Astrocyte (in vitro differentiated cells and primary cell): ENCODE results near the gene CALY. TPM values are rescaled to one million over a fixed set of nuclear protein-coding genes. Genes with fewer than 3 reads are reported as not detected.

ENCODE experiments used
- DNase-seq: peaks from one replicate; pipeline ENCODE4 v3.0.0-alpha.2; 2010; ENCODE audit warnings: low read depth
- FAIRE-seq: peaks from 2 replicates; lab custom pipeline; 2011; peaks lifted over from hg19 to GRCh38; lab: Jason Lieb, UNC
- H2AFZ ChIP-seq: 2 replicates; pipeline ENCODE4 v1.6.0; 2012; ENCODE audit warnings: low read depth, low read length, inconsistent platforms
- H3K27ac ChIP-seq: 2 replicates; pipeline ENCODE4 v1.5.1; 2011; ENCODE audit warnings: low read depth, low read length, inconsistent platforms
- H3K27me3 ChIP-seq: 2 replicates; pipeline ENCODE4 v1.6.0; 2011; ENCODE audit warnings: low read length, inconsistent platforms; ENCODE audit not compliant: insufficient read depth
- H3K36me3 ChIP-seq: 2 replicates; pipeline ENCODE4 v1.5.1; 2011; ENCODE audit warnings: low read length, inconsistent platforms; ENCODE audit not compliant: insufficient read depth
- H3K4me1 ChIP-seq: 2 replicates; pipeline ENCODE4 v1.5.1; 2011; ENCODE audit warnings: low read length, inconsistent platforms; ENCODE audit not compliant: insufficient read depth
- H3K4me2 ChIP-seq: 2 replicates; pipeline ENCODE4 v1.6.0; 2012; ENCODE audit warnings: low read length, inconsistent platforms
- H3K4me3 ChIP-seq: 2 replicates; pipeline ENCODE4 v1.5.1; 2011; ENCODE audit warnings: low read depth, mild to moderate bottlenecking, low read length, inconsistent platforms; ENCODE audit not compliant: insufficient read depth
- H3K79me2 ChIP-seq: 2 replicates; pipeline ENCODE4 v1.6.0; 2012; ENCODE audit warnings: mild to moderate bottlenecking, low read length, inconsistent platforms; ENCODE audit not compliant: insufficient read depth
- H3K9ac ChIP-seq: 2 replicates; pipeline ENCODE4 v1.6.0; 2012; ENCODE audit warnings: mild to moderate bottlenecking, low read length, inconsistent platforms
- H3K9me3 ChIP-seq: 2 replicates; pipeline ENCODE4 v1.5.1; 2012; ENCODE audit warnings: low read depth, mild to moderate bottlenecking, low read length, inconsistent platforms; ENCODE audit not compliant: insufficient read depth
- H4K20me1 ChIP-seq: 2 replicates; pipeline ENCODE4 v1.6.0; 2012; ENCODE audit warnings: low read length, inconsistent platforms; ENCODE audit not compliant: insufficient read depth
- H3K27ac Mint-ChIP-seq: one replicate; pipeline ENCODE4 v1.8.0; 2021; ENCODE audit warnings: mild to moderate bottlenecking, mixed read lengths; ENCODE audit not compliant: unreplicated experiment
- H3K27me3 Mint-ChIP-seq: one replicate; pipeline ENCODE4 v1.8.0; 2021; ENCODE audit warnings: low read depth, mixed read lengths; ENCODE audit not compliant: unreplicated experiment
- H3K36me3 Mint-ChIP-seq: one replicate; pipeline ENCODE4 v1.8.0; 2021; ENCODE audit warnings: low read depth, mixed read lengths; ENCODE audit not compliant: unreplicated experiment
- H3K4me1 Mint-ChIP-seq: one replicate; pipeline ENCODE4 v1.8.0; 2021; ENCODE audit warnings: low read depth, mixed read lengths; ENCODE audit not compliant: unreplicated experiment
- H3K4me3 Mint-ChIP-seq: one replicate; pipeline ENCODE4 v1.8.0; 2021; ENCODE audit warnings: mild to moderate bottlenecking, moderate library complexity, mixed read lengths; ENCODE audit not compliant: unreplicated experiment
- H3K9me3 Mint-ChIP-seq: one replicate; pipeline ENCODE4 v1.8.0; 2021; ENCODE audit warnings: mild to moderate bottlenecking, mixed read lengths; ENCODE audit not compliant: unreplicated experiment
- EZH2 ChIP-seq: IDR thresholded peaks from 2 replicates; pipeline ENCODE4 v1.6.1; 2012; ENCODE audit warnings: mild to moderate bottlenecking, low read length, inconsistent platforms; ENCODE audit not compliant: insufficient read depth
- total RNA-seq: library from RNA; stranded (reverse); gene quantifications from 2 replicates; pipeline ENCODE4 v1.2.1, GENCODE V29; 2021
- TF ChIP-seq, protein P1 (sequence below): IDR thresholded peaks from 2 replicates; pipeline ENCODE4 v1.5.1; 2011; ENCODE audit warnings: low read depth, mild to moderate bottlenecking, inconsistent platforms, low read length, moderate library complexity; ENCODE audit not compliant: insufficient read depth

Gene CALY
- total RNA-seq, 1 donor from 2014 or later: 1.1 TPM

DNA sequence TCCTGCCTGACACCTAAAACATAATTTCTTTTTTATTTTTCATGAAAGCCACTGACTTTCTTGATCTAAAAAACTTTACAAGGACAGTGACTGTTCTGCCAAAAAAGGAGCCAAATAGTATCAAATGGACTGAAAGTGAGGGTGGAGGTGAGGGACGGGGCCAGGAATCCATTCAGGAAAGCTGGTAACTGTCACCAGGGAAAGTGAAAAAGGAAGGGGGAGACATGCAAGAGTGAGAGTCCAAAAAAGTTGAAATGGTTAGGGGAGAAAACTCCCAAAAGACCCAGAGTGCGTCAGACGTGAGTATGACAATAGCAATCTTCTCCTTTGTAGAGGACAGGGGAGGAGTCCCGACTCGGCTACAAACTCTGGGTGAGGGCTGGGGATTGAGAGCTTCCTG is 7.5 kb upstream of the CALY start:
- no peak for TF ChIP-seq EZH2
- TF ChIP-seq, protein P1, sequence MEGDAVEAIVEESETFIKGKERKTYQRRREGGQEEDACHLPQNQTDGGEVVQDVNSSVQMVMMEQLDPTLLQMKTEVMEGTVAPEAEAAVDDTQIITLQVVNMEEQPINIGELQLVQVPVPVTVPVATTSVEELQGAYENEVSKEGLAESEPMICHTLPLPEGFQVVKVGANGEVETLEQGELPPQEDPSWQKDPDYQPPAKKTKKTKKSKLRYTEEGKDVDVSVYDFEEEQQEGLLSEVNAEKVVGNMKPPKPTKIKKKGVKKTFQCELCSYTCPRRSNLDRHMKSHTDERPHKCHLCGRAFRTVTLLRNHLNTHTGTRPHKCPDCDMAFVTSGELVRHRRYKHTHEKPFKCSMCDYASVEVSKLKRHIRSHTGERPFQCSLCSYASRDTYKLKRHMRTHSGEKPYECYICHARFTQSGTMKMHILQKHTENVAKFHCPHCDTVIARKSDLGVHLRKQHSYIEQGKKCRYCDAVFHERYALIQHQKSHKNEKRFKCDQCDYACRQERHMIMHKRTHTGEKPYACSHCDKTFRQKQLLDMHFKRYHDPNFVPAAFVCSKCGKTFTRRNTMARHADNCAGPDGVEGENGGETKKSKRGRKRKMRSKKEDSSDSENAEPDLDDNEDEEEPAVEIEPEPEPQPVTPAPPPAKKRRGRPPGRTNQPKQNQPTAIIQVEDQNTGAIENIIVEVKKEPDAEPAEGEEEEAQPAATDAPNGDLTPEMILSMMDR: no peak
- peaks cover 2% of the 10 kb centered on the region for H3K9me3 Mint-ChIP-seq
- DNase-seq: no peak
- Histone ChIP-seq H3K79me2 (no peaks in the 10 kb centered on the region), H2AFZ (no peak overlapping the region), H4K20me1 (no peaks in the 10 kb centered on the region), H3K36me3 (no peaks in the 10 kb centered on the region), H3K9me3 (no peaks in the 10 kb centered on the region), H3K4me2 (no peak overlapping the region), H3K4me1 (no peaks in the 10 kb centered on the region), H3K4me3 (no peak overlapping the region), H3K27me3 (peaks cover 5% of the 10 kb centered on the region), H3K9ac (no peak overlapping the region), H3K27ac (no peak overlapping the region)
- no peak for FAIRE-seq
- H3K4me3 Mint-ChIP-seq: no peak overlapping the region
- peaks cover 8% of the 10 kb centered on the region for H3K4me1 Mint-ChIP-seq
- peaks cover 2% of the 10 kb centered on the region for H3K36me3 Mint-ChIP-seq
- H3K27ac Mint-ChIP-seq: no peak overlapping the region
- peaks cover 10% of the 10 kb centered on the region for H3K27me3 Mint-ChIP-seq

DNA sequence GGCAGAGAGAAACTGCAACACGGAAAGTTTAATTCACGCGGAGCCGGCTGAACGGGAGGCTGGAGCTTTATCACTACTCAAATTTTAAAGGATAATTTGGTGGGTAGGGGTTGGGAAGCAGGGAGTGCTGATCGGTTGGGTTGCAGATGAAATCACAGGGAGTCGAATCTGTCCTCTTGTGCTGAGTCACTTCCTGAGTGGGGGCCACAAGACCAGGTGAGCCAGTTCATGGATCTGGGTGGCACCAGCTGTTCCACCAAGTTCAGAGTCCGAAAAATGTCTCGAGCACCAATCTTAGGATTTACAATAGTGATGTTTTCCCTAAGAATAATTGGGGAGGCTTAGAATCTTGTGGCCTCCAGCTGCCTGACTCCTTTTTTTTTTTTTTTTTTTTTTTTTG is 6.9 kb upstream of the CALY start:
- FAIRE-seq: no peak
- H3K27ac ChIP-seq: no peak overlapping the region
- Mint-ChIP-seq H3K4me1 (peaks cover 8% of the 10 kb centered on the region), H3K27ac (peak overlapping the region; percentile 75), H3K36me3 (peaks cover 2% of the 10 kb centered on the region), H3K27me3 (peaks cover 10% of the 10 kb centered on the region), H3K9me3 (peaks cover 2% of the 10 kb centered on the region), H3K4me3 (no peak overlapping the region)
- no peak overlapping the region for H2AFZ ChIP-seq
- no peaks in the 10 kb centered on the region for H3K36me3 ChIP-seq
- no peaks in the 10 kb centered on the region for H3K79me2 ChIP-seq
- H3K27me3 ChIP-seq: peaks cover 5% of the 10 kb centered on the region
- no peaks in the 10 kb centered on the region for H3K4me1 ChIP-seq
- H4K20me1 ChIP-seq: no peaks in the 10 kb centered on the region
- H3K9me3 ChIP-seq: no peaks in the 10 kb centered on the region
- H3K4me2 ChIP-seq: no peak overlapping the region
- DNase-seq: no peak
- H3K4me3 ChIP-seq: no peak overlapping the region
- H3K9ac ChIP-seq: no peak overlapping the region
- no peak for TF ChIP-seq EZH2

DNA sequence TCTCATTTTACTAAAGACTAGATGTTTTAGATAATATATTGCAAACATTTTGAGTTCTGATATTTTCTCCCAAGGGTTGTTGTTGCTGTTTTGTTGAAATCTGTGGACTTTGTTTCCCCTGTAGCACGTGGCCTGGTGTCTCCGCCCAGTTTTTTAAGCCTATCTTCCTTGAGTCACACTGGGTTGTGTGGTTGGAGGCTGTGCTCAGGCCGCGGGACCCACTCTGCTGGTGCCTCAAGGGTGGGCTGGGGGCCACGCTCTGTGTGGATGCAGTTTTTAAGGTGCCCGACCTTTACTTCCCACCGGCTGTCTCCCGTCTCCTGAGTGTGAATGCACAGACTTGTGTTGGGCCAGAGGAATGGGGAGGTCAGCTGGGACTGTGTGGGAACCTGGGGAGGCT is 6.2 kb upstream of the CALY start:
- DNase-seq (no peak), FAIRE-seq (no peak)
- Mint-ChIP-seq H3K4me3 (no peak overlapping the region), H3K36me3 (peaks cover 2% of the 10 kb centered on the region), H3K9me3 (peaks cover 2% of the 10 kb centered on the region), H3K4me1 (peaks cover 8% of the 10 kb centered on the region), H3K27me3 (peaks cover 10% of the 10 kb centered on the region), H3K27ac (no peak overlapping the region)
- Histone ChIP-seq H3K4me1 (no peaks in the 10 kb centered on the region), H3K27ac (no peak overlapping the region), H2AFZ (no peak overlapping the region), H3K36me3 (no peaks in the 10 kb centered on the region), H3K79me2 (no peaks in the 10 kb centered on the region), H3K9me3 (no peaks in the 10 kb centered on the region), H4K20me1 (no peaks in the 10 kb centered on the region), H3K4me3 (no peak overlapping the region), H3K9ac (no peak overlapping the region), H3K4me2 (no peak overlapping the region), H3K27me3 (peaks cover 5% of the 10 kb centered on the region)
- TF ChIP-seq, protein P1: no peak
- no peak for TF ChIP-seq EZH2
